ENCODE data around the gene DPH6.
"Not testable (repeated sequence)": the region's sequence is repeated elsewhere in the genome, so short reads cannot be mapped to it uniquely, and the experiment has no call there.

Gene DPH6

DNA sequence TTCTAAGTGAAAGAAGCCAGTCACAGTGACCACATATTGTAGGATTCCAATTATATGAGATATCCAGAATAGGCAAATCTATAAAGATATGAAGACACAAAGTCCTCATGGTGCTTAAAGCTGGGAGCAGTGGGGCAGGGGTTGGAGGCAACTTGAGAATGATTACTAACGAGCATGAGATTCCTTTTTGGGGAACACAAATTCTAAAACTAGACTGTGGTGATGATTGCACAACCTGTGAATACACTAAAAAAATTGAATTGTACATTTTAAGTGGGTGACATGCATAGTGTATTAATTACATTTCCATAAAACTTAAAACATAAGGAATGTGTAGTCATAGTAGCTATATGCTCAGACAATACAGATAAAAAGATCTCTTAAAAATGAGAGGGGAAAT is 103.2 kb downstream of the DPH6 start:
- DNase-seq = no peak
- intact Hi-C loops (cut with DNase I) = no loop called here

GRCh38 chr15:35441279-35441678 is 104.7 kb downstream of the DPH6 start:
- DNase-seq; intact Hi-C loops (cut with DNase I): not testable (repeated sequence)

GRCh38 chr15:35440265-35440664 is 105.7 kb downstream of the DPH6 start:
- intact Hi-C loops (cut with DNase I) = no loop called here
- DNase-seq = no peak

GRCh38 chr15:35439291-35439690 is 106.7 kb downstream of the DPH6 start:
- no peak for DNase-seq
- intact Hi-C loops (cut with DNase I) = no loop called here

DNA sequence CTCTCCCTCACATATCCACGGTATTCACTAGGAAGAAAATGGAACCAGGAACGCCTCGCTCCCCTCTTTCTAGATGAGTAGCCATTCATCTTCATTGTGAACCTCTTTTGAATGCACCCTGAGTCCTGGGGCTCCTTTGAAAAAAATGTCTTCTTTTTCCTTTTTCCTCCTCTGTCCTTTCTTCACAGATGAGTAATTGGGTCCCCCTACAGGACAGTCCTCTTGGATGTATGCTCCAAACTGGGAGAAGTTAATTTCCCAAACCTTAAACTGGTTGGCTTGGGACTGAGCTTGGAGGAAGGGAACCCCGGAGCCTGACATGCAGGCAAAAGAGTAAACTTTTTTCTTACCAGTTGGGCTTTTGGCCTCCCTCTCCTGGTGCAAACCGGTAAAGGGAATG is 108.8 kb downstream of the DPH6 start:
- DNase-seq = no peak

DNA sequence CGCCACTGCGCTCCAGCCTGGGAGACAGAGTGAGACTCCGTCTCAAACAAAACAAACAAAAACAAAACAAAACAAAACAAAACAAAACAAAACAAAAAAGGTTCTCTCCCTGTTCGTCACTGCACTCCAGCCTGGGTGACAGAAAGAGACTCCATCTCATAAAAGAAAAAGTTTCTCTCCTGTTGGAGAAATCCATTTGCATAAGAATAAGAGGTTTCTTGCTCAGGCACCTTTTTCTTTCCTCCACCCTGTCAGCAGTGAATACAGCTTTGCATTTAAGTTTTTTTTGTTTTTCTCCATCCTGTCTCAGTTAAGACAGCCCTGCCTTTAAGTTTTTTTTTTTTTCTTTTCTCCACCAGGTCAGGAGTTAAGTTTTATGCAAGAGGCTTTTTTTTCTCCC is 109.5 kb downstream of the DPH6 start:
- intact Hi-C loops (cut with DNase I) = no loop called here
- no peak for DNase-seq

More for the DNA sequence above, 108.8 kb downstream of the DPH6 start:
- intact Hi-C loops (cut with DNase I) = no loop called here

- intact Hi-C loops (cut with DNase I) = no loop called here
- no peak for DNase-seq
Observed at GRCh38 chr15:35431281-35431680, 114.7 kb downstream of the DPH6 start.

DNA sequence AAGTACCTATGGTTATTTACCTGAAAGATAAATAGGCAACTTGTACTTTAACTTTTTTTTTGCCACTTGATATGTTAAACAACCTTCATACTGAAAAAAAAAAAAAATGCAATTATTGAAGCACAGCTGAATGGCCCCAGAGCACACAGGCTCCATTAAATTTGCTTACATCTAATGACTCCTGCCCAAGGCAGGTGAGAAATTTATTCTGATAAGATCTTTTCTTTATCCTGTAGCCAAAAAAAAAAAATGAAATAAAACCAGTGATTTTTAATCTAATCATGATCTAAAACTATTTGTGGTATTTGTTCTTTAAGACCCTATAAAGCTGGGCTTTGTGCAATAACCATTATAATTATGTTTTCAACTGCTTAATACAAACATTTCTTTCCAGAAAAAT is 115.7 kb downstream of the DPH6 start:
- intact Hi-C loops (cut with DNase I) = no loop called here
- DNase-seq = no peak

DNA sequence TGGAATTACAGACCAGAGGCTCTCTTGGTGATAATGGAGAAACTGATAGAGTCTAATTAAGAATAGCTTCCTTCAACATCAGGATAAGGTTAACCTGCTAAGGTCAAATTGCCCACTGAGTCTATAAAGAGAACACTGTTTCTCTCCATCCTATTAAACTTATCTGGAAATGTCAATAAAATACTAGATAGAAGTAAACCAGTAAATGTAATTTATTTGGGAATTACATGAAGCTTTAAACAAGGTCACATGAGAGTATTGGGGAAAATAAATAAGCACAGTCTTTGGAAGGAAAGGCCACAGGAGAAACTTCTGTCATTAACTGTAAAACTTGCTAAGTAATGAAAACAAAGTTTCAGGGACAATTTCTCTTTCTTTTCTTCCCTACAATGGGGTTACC is 118.5 kb downstream of the DPH6 start:
- no peak for DNase-seq
- intact Hi-C loops (cut with DNase I) = no loop called here

- no peak for DNase-seq
- intact Hi-C loops (cut with DNase I) = no loop called here
Observed at GRCh38 chr15:35427091-35427490, 118.9 kb downstream of the DPH6 start.

GRCh38 chr15:35410775-35411174 is 135.2 kb downstream of the DPH6 start:
- intact Hi-C loops (cut with DNase I) = no loop called here
- DNase-seq = no peak

- intact Hi-C loops (cut with DNase I) = no loop called here
- no peak for DNase-seq
Observed at GRCh38 chr15:35399901-35400300, 146.1 kb downstream of the DPH6 start.

DNA sequence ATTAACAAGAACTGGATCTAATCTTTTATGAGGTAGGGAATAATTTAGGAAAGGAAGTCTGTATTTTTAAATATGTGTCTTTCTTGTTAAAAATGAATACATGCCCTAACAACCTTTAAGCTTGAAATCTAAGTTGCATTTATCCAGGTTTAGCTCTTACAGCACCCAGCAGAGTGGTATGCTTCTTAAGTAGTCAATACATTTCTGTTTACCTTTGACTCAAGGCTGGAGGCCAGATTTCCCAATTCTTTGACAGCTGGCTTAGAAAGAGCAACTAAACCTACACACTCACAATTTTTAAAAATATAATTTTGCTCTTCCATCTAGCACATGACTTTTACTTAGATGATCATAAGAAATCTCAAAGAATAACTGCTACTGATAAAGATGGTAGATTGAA is 148.9 kb downstream of the DPH6 start:
- DNase-seq = no peak
- intact Hi-C loops (cut with DNase I) = no loop called here

DNA sequence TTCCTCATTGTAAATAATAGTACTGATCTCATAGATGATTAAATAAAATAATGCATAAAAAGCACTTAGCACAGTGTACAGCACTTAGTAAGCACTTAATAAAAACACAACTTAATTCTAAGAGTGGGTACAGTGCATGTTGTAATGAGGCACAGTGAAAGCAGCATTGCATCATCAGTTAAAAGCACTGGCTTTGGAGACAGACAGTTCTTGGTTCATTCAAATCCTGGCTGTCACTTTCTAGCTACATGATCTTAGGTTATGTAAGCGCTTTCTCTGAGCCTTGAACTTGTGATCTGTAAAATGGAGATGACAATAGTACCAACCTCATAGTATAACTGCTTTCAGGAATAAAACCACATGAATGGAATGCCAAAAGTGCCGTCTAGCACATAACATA is 151.5 kb downstream of the DPH6 start:
- intact Hi-C loops (cut with DNase I) = no loop called here
- DNase-seq = no peak

- intact Hi-C loops (cut with DNase I) = no loop called here
- no peak for DNase-seq
Observed at GRCh38 chr15:35393398-35393797, 152.6 kb downstream of the DPH6 start.

GRCh38 chr15:35391408-35391984 is 154.5 kb downstream of the DPH6 start:
- intact Hi-C loops (cut with DNase I) = not testable (repeated sequence)
- DNase-seq = peak in 2 of 10 donors; percentile 52 to 68

DNA sequence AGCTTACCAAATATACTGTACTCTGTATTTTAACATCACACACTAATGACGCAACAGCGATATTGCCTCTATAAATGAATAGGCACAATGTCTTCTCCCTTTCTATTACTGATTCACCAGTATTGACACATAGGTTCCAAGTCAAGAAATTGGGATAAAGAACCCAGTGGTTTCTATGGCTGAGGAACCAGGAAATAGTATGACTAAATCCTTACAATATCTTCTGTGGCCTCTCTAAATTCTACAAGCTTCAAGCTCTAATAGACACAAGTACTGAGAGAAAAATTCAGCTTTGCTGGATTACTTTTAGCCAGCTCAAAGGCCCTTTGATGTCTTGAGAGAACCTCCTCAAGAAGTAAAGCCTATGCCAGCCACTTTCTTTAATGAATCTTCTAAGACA is 162.5 kb downstream of the DPH6 start:
- no peak for DNase-seq
- intact Hi-C loops (cut with DNase I) = no loop called here

GRCh38 chr15:35381328-35381727 is 164.6 kb downstream of the DPH6 start:
- no peak for DNase-seq
- intact Hi-C loops (cut with DNase I) = no loop called here

GRCh38 chr15:35379972-35380371 is 166.0 kb downstream of the DPH6 start:
- intact Hi-C loops (cut with DNase I) = no loop called here
- DNase-seq = no peak

GRCh38 chr15:35378454-35378853 is 167.5 kb downstream of the DPH6 start:
- DNase-seq; intact Hi-C loops (cut with DNase I): not testable (repeated sequence)

GRCh38 chr15:35376707-35377106 is 169.3 kb downstream of the DPH6 start:
- no peak for DNase-seq
- intact Hi-C loops (cut with DNase I) = no loop called here

- intact Hi-C loops (cut with DNase I) = no loop called here
- no peak for DNase-seq
Observed at GRCh38 chr15:35374661-35375060, 171.3 kb downstream of the DPH6 start.

- intact Hi-C loops (cut with DNase I) = no loop called here
- no peak for DNase-seq
Observed at GRCh38 chr15:35362195-35362829, 183.7 kb downstream of the DPH6 start.
